Left ventricle myocardium inferior (tissue), 1 donor: Measurements from ENCODE around the gene FGF8. TPM values are rescaled to one million over a fixed set of nuclear protein-coding genes. Genes with fewer than 3 reads are reported as not detected.
A peak's percentile ranks its signal among the peaks of the same experiment; 100 is the strongest.

Experiments used
- DNase-seq: peaks from one replicate; pipeline ENCODE4 v3.0.0-alpha.2; 2020
- H3K27ac ChIP-seq: fragments of 200-600 bp; replicated peaks from 2 replicates; pipeline ENCODE4 v1.8.0; 2021
- H3K27me3 ChIP-seq: fragments of 200-600 bp; 2 replicates; pipeline ENCODE4 v1.8.0; 2021; ENCODE audit warnings: low read depth
- H3K36me3 ChIP-seq: fragments of 200-600 bp; 2 replicates; pipeline ENCODE4 v1.8.0; 2021
- H3K4me1 ChIP-seq: fragments of 200-600 bp; 2 replicates; pipeline ENCODE4 v1.8.0; 2021
- H3K4me3 ChIP-seq: fragments of 200-600 bp; 2 replicates; pipeline ENCODE4 v1.8.0; 2021; ENCODE audit warnings: mild to moderate bottlenecking, moderate library complexity
- H3K9me3 ChIP-seq: fragments of 200-600 bp; replicated peaks from 2 replicates; pipeline ENCODE4 v1.8.0; 2021
- intact Hi-C: fragments of 100-400 bp; cut with micrococcal nuclease; formaldehyde crosslinking; loops from one replicate; pipeline ENCODE4 v1.11.0; 2022
- total RNA-seq: library from RNA; stranded (reverse); fragmentation: NEBNext Ultra II Directional; extraction: Animal tissue kit (Norgen Biotek cat#: 25700); gene quantifications from one replicate; pipeline ENCODE4 v1.2.1, GENCODE V29; 2021
- TF ChIP-seq, protein P1 (sequence below): fragments of 200-600 bp; IDR thresholded peaks from 2 replicates; pipeline ENCODE4 v1.8.0; 2021; ENCODE audit warnings: antibody characterized with exemption, mild to moderate bottlenecking, borderline replicate concordance
- donor health status: DM: no; HTN: yes; CAD: no; lungs with severe emphysema.

FGF8 gene
- total RNA-seq, 1 donor from 2014 or later, result not detected

DNA sequence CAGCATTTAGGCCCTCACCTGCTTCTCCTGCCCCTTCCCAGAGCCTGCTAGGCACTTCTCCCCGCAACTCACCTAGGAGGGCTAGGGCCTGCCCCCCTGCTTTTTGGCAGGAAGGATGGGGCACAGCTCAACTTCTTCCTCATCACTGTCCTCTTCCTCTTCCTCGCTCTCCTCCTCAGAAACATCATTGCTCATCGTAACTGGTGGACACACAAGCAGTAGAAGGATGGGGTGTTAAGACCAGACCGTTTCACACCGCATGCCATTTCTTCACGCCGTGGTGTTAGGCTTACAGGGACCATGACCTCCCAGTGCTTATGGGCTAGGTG is 5.7 kb upstream of the FGF8 start:
- Histone ChIP-seq H3K9me3 (no peaks in the 10 kb centered on the region), H3K4me3 (no peak overlapping the region), H3K4me1 (peaks cover 56% of the 10 kb centered on the region), H3K27ac (no peak overlapping the region), H3K27me3 (peaks cover 31% of the 10 kb centered on the region), H3K36me3 (peaks cover 27% of the 10 kb centered on the region)
- TF ChIP-seq, protein P1, sequence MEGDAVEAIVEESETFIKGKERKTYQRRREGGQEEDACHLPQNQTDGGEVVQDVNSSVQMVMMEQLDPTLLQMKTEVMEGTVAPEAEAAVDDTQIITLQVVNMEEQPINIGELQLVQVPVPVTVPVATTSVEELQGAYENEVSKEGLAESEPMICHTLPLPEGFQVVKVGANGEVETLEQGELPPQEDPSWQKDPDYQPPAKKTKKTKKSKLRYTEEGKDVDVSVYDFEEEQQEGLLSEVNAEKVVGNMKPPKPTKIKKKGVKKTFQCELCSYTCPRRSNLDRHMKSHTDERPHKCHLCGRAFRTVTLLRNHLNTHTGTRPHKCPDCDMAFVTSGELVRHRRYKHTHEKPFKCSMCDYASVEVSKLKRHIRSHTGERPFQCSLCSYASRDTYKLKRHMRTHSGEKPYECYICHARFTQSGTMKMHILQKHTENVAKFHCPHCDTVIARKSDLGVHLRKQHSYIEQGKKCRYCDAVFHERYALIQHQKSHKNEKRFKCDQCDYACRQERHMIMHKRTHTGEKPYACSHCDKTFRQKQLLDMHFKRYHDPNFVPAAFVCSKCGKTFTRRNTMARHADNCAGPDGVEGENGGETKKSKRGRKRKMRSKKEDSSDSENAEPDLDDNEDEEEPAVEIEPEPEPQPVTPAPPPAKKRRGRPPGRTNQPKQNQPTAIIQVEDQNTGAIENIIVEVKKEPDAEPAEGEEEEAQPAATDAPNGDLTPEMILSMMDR, result no peak
- intact Hi-C loops, result loop anchor here (5.0 kb wide), 1 partner anchor 179 kb away; no protein-coding TSS in a partner anchor
- no peak for DNase-seq

DNA sequence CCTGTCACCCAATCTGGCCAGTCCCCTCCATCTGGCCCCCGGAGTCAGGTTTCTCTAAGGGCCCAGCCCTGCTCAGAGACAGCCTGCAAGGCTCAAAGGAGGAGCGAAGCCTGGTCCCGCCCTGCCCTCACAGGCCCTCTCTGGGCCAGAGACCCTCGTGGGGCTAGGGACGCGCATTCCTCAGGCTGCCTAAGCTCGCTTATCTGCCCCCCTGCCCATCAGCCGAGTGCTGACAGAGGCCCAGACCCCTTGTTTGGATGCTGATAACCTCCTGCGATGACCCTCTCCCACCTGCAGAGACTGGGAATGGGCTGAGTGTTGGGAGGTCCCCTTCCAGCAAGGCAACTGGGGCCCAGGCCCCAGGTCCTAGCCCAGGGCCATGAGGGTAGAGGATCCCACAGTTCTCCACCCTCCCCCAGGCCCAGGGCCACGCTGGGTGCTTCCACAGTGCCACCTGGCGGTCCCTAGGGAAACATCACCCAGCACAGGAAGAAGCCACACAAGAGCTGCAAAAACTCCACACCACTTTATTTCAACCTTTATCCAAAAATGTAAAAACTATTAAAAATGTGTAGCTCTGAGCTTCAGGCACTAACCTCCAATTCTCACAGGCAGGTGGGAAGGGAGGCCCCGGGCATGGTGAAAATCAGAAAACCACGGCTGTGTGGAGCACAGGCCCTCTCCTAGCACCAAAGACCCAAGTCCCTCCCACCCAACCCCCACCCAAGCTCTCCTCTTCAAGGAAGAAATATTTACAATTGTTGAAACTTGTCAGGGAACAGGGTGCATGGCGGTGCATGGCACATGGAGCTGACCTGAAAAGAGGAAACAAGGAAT is 5.1 kb upstream of the FGF8 start:
- intact Hi-C loops, result loop anchor here (5.0 kb wide), 1 partner anchor 179 kb away; no protein-coding TSS in a partner anchor
- Histone ChIP-seq H3K4me3 (no peak overlapping the region), H3K36me3 (peaks cover 21% of the 10 kb centered on the region), H3K9me3 (no peaks in the 10 kb centered on the region), H3K27ac (no peak overlapping the region), H3K4me1 (peaks cover 61% of the 10 kb centered on the region), H3K27me3 (peaks cover 37% of the 10 kb centered on the region)
- TF ChIP-seq, protein P1, result peak; percentile 89
- peak; percentile 48 for DNase-seq

DNA sequence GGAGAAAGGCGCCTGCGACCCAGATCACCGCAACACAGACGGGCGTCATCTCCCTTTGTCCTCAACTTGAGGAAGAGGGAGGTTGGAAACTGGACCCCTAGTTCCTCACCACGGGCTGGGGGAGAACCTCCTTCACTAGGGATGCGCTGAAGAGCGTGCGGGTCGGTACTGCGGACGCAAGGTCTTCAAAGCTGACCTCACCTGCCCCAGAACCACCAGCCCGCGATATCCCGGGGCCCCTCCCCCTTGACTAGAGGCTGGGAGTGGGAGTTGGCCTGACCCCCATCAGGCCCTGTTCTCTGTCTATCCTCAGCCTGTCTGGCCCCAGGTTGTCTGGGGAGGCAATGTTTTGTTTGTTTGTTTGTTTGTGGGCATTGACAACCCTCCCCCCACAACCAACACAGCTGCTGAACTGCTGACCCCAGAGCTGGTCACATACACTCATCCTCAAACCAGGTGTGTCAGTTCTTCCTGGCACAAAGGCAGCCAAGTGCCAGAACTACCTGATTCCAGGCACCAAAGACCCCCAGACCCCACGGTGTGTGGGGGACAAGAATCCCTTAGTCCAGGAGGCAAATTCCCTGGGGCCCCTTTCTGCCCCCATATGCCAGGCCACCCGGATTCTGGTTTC is 4.4 kb upstream of the FGF8 start:
- TF ChIP-seq, protein P1, result peak; percentile 11
- DNase-seq, result no peak
- peaks cover 65% of the 10 kb centered on the region for H3K4me1 ChIP-seq
- peaks cover 14% of the 10 kb centered on the region for H3K36me3 ChIP-seq
- H3K27ac ChIP-seq, result no peak overlapping the region
- no peaks in the 10 kb centered on the region for H3K9me3 ChIP-seq
- H3K27me3 ChIP-seq, result peaks cover 44% of the 10 kb centered on the region
- H3K4me3 ChIP-seq, result peak overlapping the region; percentile 64
- intact Hi-C loops, result loop anchor here (5.0 kb wide), 1 partner anchor 178 kb away; no protein-coding TSS in a partner anchor

DNA sequence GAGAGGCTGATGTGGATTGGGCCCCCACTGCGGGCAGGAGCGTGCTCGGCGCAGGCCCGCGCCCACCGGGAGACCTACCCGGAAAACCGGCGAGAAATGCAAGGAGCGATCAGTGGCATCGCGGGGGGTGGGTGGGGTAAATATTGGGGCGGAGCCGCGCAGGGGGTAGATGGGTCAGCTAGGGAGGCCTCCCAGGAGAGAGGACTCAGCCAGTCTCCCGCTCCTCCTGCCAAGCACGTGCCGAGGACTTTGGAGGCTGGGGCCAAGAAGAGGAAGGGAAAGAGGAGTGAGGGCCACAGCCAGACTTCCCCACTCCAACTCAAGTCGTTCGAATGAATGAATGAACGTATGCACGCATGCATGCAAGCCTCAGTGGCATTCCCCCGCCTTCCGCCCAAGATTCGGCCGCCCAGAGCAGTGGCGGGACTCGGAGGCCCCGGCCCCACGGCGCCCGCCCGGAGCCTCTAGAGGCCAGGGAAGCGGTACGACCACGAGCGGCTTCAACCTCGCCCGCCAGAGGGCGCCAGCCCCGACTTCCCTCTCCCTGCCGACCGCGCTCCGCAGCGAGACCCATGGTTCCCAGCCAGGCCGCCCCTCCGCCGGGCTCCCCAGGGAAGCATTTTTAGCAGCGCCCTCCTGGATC is 3.8 kb upstream of the FGF8 start:
- Histone ChIP-seq H3K36me3 (peaks cover 8% of the 10 kb centered on the region), H3K9me3 (no peaks in the 10 kb centered on the region), H3K27me3 (peaks cover 51% of the 10 kb centered on the region), H3K4me3 (peak overlapping the region; percentile 64), H3K4me1 (peaks cover 72% of the 10 kb centered on the region), H3K27ac (no peak overlapping the region)
- TF ChIP-seq, protein P1, result peak; percentile 91
- peak; percentile 79 for DNase-seq
- intact Hi-C loops, result loop anchor here (5.0 kb wide), 1 partner anchor 177 kb away; no protein-coding TSS in a partner anchor

DNA sequence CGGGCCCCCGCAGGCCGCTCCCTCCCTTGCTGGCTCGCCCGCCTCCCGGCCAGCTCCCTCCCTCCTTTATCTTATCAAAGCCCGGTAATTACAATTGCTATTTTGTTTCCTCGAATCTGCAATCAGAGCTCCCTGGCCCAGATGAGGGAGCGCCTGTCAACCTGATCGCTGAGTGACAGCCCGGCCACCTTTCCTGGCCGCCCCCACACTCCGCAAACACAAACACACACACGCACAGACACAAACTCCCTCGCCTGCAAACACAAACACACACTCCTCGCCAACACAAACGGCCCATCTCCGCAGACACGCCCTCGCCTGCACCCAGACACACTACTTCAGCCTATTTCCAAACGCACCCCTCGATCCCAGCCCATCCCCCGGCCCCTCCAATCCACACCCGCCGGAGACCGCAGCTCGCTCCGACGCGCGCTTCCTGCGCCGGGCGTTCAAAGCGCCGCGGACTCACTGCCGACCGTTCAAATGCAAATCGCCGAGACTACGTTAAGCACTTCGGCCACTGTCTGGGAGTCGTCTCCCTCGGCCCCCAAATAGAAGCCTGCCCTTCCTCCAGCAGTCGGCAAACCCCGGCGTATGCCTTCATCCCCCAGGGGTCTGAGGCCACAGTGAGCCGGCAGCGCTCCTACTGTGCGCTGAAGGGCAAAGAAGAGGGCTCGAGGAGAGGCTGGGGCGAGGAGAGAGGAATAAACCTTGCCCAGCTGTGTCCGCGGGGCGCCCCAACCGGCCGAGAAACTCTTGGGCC is 3.0 kb upstream of the FGF8 start:
- peak overlapping the region; percentile 64 for H3K4me3 ChIP-seq
- no peak for DNase-seq
- peaks cover 68% of the 10 kb centered on the region for H3K4me1 ChIP-seq
- no peak overlapping the region for H3K27ac ChIP-seq
- peaks cover 2% of the 10 kb centered on the region for H3K36me3 ChIP-seq
- no peaks in the 10 kb centered on the region for H3K9me3 ChIP-seq
- H3K27me3 ChIP-seq, result peaks cover 58% of the 10 kb centered on the region
- TF ChIP-seq, protein P1, result no peak
- intact Hi-C loops, result no loop called here
